Skeletal muscle tissue (tissue), 4 donors: ENCODE measurements around the gene IL23A. TPM values are rescaled to one million over a fixed set of nuclear protein-coding genes. Genes with fewer than 3 reads are reported as not detected.

ENCODE experiments used
- H3K27ac ChIP-seq: one replicate; pipeline ENCODE4 v1.7.0; 2013; ENCODE audit warnings: mild to moderate bottlenecking, low read depth, low read length, inconsistent platforms
- H3K27me3 ChIP-seq, 3 donors: one replicate each; pipeline ENCODE4 v1.7.0; 2013; ENCODE audit warnings: low read length in 3 of 3; ENCODE audit not compliant: control insufficient read depth in 3 of 3, insufficient read depth in 3 of 3
- H3K36me3 ChIP-seq, 3 donors: one replicate each; pipeline ENCODE4 v1.7.0; 2013; ENCODE audit warnings: low read length in 3 of 3; ENCODE audit not compliant: control insufficient read depth in 3 of 3, insufficient read depth in 3 of 3
- H3K4me1 ChIP-seq, 3 donors: one replicate each; pipeline ENCODE4 v1.7.0; 2013; ENCODE audit warnings: low read length in 3 of 3, mild to moderate bottlenecking in 3 of 3; ENCODE audit not compliant: control insufficient read depth in 3 of 3, insufficient read depth in 3 of 3
- H3K4me3 ChIP-seq, 3 donors: one replicate each; pipeline ENCODE4 v1.7.0; 2013; ENCODE audit warnings: low read length in 3 of 3
- H3K9ac ChIP-seq, 3 donors: one replicate each; pipeline ENCODE4 v1.7.0; 2013; ENCODE audit warnings: low read length in 3 of 3, mild to moderate bottlenecking in 3 of 3, moderate library complexity in 2 of 3, low read depth in 1 of 3
- H3K9me3 ChIP-seq, 3 donors: one replicate each; pipeline ENCODE4 v1.7.0; 2013; ENCODE audit warnings: low read length in 3 of 3; ENCODE audit not compliant: control insufficient read depth in 3 of 3
- total RNA-seq: library from RNA; depleted of rRNA; stranded (reverse); fragments of >200 nt; gene quantifications from one replicate; pipeline ENCODE4 v1.2.3, GENCODE V29; 2014
- donor health status: Osteomylitis.

IL23A gene
- total RNA-seq, 1 donor from 2014 or later = not detected

DNA sequence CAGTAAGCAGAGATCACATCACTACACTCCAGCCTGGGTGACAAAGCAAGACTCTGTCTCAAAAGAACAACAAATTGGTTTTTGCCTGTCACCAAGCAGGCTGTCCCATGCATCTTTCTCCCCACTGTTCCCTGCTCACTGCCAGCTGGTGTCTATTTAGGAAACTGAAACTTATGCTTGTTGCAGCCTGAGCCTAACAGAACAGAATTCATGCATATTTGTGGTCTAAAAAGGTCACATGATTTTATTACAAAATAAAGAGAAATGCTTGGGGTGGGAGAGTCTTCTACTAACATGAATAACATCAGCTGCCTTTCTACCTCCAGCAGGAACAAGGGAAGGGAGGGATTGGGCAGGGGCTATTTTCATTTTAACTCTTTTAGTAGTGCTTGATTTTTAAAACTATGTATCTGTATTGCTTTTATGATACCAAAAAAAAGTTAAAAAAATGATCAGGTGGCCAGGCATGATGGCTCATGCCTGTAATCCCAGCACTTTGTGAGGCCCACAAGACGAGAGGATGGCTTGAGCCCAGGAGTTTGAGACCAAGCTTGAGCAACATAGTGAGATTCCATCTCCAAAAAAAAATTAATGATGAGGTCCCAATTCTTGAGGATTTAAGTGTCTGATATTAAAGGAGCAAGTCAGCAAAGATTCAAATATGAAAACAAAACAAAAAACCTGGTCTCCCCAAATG is 20.3 kb downstream of the IL23A start:
- Histone ChIP-seq H3K4me1 (peaks cover 8 to 16% (median 11%) of the 10 kb centered on the region in 3 donors), H3K4me3 (peak overlapping the region; percentile 91 to 96 (median 95)), H3K27me3 (no peaks in the 10 kb centered on the region), H3K9me3 (no peaks in the 10 kb centered on the region), H3K27ac (peak overlapping the region; percentile 90), H3K9ac (peak overlapping the region; percentile 92 to 93 (median 93)), H3K36me3 (peaks cover 23 to 26% (median 24%) of the 10 kb centered on the region in 3 donors)

DNA sequence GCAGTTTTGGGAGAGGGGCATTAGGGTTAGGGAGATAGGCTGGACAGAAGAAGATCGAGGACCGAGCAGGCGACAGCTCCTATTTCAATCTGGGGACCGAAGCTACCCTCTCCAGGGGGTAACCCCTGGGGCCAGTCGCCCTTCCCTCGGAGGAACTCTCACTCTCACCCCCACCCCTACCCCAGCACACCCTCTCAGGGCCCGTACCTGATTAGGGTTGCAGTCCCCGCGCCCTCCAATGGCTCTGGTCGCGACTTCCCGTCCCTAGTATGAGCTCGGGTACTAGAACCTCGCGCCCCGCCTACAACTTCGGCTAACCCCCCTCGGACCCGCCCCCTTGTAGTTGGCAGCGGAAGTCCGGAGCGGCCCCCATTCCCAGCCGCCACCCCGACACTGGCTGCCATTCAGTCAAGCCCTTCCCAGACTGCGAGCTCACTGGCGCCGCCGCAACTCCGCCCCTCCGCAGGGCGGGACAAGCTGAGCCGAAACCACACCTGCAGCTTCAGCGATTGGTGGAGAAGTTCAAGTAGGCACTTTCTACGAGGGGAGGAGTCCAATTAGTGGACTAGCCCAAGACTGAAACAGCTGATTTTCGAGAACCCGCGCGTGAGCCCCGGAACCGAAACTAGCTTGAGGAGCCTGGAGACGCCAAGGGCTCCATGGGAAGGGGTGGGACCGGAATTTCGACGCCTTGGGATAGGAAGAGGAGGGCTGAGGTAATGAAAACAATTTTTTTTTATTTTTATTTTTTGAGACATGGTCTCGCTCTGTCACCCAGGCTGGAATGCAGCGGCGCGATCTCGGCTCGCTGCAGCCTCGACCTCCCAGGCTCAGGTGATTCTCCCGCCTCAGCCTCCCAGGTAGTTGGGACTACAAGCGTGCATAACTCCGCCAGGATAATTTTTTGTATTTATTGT is 21.4 kb downstream of the IL23A start, which contains the start of gene STAT2:
STAT2 (minus strand) TSS at position 257 of the 917 bp plus-strand sequence. CDS start 3,536 bp downstream, outside the sequence.
- Histone ChIP-seq H3K9ac (peak within 1 kb of the TSS; percentile 92 to 93 (median 93)), H3K4me1 (peaks cover 8 to 16% (median 11%) of the 10 kb centered on the region in 3 donors), H3K36me3 (peaks cover 13 to 15% (median 13%) of the 10 kb centered on the region in 3 donors)

DNA sequence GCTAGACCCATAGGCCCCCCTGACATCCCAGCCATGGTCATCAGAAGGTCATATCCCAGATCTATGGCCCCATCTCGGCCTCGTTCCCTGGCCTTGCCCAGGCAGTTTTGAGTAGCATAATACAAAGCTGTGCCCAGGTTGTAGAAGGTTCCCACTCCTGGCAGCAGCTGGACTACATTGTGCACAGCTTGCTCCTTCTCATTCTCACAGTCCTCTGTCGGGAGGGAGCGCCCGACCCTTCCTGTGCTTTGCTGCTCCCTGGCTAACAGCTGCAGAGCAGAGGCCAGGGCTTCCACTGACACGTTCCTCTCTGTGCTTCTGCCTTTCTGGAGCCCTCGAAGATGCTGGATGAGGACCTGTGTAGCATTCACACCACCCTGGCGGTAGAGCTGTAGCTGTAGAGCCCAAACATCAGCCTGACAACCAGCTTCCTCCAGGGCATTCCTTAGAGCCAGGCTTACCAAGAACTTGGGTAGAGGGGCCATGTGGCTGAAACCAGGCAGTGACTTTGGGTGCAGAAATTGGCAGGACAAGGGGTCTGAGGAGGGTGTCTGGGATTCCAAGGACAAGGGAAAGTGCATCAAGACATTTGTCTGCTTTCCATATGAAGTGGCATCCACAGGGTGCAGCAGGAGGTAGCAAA is 22.9 kb downstream of the IL23A start:
- Histone ChIP-seq H3K9ac (no peak overlapping the region), H3K27ac (no peak overlapping the region), H3K4me3 (no peak overlapping the region), H3K27me3 (no peaks in the 10 kb centered on the region), H3K36me3 (peaks cover 0 to under 1% (median 0%) of the 10 kb centered on the region in 3 donors), H3K9me3 (no peaks in the 10 kb centered on the region), H3K4me1 (peaks cover 8 to 16% (median 11%) of the 10 kb centered on the region in 3 donors)

More for the DNA sequence above, 21.4 kb downstream of the IL23A start, which contains the start of gene STAT2:
- Histone ChIP-seq H3K4me3 (peak within 1 kb of the TSS; percentile 91 to 96 (median 95)), H3K9me3 (no peaks in the 10 kb centered on the region), H3K27me3 (no peaks in the 10 kb centered on the region), H3K27ac (peak within 1 kb of the TSS; percentile 90)

DNA sequence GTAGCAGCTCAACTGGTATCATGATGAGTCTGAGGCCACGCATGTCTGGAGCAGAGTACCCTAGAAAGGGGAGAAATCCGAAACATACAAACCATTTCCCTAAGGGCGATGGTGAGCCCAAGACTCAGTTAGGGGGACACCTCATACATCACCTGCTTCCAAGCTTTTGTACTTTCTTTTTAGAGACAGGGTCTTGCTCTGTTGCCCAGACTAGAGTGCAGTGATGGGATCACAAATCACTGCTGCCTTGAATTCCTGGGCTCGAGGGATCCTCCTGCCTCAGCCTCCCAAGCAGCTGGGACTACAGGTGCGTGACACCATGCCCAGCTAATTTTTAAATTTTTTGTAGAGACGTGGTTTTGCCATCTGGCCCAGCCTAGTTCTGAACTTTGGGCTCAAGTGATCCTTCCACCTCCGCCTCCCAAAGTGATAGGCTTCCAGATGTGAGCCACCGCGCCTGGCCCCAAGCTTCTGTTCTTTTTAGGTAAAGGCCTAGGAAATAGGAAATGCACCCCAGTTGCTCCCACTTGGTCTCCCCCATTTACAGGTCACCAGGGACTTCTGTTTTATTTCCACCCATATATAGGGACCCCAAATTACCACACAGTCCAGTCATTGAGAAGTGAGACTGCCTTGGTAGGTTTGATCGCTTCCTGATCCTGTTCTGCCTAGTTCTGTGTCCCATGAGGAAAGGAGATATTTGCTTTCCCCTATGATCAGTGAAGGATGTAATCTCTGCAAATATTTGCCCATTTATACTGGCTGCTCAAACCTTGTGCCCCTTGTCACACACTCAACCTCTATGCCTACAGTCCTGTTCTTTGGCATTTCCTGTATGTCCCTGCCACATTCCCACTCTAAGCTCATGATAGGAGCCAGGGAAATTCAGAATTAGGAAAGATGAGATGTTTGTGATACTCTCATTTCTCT is 23.7 kb downstream of the IL23A start, which contains the start of gene APOF:
APOF (minus strand) TSS at position 728 of the 930 bp plus-strand sequence; CDS start at position 616, 112 bp downstream.
- no peak within 1 kb of the TSS for H3K4me3 ChIP-seq
- no peaks in the 10 kb centered on the region for H3K36me3 ChIP-seq
- H3K27me3 ChIP-seq = no peaks in the 10 kb centered on the region
- H3K9ac ChIP-seq = no peak within 1 kb of the TSS
- H3K27ac ChIP-seq = no peak within 1 kb of the TSS
- H3K9me3 ChIP-seq = no peaks in the 10 kb centered on the region
- H3K4me1 ChIP-seq = peaks cover 8 to 16% (median 11%) of the 10 kb centered on the region in 3 donors

DNA sequence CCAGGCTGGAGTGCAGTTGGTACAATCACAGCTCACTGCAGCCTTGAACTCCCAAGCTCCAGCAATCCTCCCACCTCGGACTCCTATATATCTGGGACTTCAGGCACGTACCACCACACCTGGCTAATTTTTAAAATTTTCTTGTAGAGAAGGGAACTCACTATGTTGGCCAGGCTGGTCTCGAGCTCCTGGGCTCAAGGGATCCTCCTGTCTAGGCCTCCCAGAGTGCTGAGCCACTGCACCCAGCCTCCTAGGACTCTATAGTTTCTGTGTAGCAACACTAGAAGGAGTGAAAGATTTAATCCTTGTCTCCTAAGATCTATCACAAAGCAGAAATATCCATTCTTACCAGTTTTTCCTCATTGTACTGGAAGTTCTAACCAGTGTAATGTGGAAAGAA is 28.3 kb downstream of the IL23A start:
- H3K9me3 ChIP-seq = no peaks in the 10 kb centered on the region
- no peak overlapping the region for H3K27ac ChIP-seq
- no peaks in the 10 kb centered on the region for H3K27me3 ChIP-seq
- no peaks in the 10 kb centered on the region for H3K4me1 ChIP-seq
- no peak overlapping the region for H3K9ac ChIP-seq
- H3K4me3 ChIP-seq = no peak overlapping the region
- H3K36me3 ChIP-seq = no peaks in the 10 kb centered on the region

DNA sequence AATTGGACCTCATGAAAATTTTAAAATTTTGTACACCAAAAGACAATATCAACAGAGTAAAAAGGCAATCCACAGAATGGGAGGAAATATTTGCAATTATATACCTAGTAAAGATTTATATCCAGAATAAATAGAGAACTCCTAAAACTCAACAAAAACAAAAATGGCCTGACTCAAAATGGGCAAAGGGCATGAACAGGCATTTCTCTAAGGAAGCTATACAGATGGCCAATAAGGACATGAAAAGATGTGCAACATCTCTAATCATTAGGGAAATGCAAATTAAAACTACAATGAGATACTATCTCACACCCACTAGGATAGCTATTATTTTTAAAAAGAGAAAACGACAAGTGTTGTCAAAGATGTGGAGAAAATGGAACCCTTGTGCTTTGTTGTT is 34.8 kb downstream of the IL23A start:
- H3K4me1 ChIP-seq = no peaks in the 10 kb centered on the region
- no peaks in the 10 kb centered on the region for H3K36me3 ChIP-seq
- H3K9me3 ChIP-seq = no peaks in the 10 kb centered on the region
- H3K4me3 ChIP-seq = no peak overlapping the region
- no peak overlapping the region for H3K27ac ChIP-seq
- H3K9ac ChIP-seq = no peak overlapping the region
- no peaks in the 10 kb centered on the region for H3K27me3 ChIP-seq

DNA sequence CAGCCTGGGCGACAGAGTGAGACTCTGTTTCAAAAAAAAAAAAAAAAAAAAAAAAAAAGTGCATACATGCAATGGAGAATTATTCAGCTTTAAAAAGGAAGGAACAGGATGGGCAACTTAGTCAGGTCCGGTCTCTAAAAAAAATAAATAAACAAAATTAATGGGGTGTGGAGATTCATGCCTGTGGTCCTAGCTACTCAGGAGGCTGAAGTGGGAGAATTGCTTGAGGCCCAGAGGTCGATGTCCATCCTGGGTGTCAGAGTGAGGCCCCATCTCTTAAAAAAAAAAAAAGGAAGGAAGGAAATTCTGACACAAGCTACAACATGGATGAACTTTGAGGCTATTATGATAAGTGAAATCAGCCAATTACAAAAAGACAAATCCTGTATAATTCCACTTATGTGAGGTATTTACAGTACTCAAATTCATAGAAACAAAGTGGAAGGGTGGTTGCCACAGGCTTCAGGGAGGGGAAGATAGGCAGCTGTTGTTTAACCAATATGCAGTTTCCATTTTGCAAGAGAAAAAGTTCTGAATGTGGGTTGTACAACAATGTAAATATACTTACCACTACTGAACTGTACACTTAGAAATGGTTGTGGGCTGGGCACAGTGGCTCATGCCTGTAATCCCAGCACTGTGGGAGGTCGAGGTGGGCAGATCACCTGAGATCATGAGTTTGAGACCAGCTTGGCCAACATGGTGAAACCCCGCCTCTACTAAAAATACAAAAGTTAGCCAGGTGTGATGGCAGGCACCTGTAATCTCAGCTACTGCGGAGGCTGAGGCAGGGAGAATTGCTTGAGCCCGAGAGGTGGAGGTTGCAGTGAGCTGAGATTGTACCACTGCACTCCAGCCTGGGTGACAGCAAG is 36.3 kb downstream of the IL23A start:
- H3K9ac ChIP-seq = no peak overlapping the region
- H3K27me3 ChIP-seq = no peaks in the 10 kb centered on the region
- no peak overlapping the region for H3K4me3 ChIP-seq
- H3K4me1 ChIP-seq = no peaks in the 10 kb centered on the region
- no peak overlapping the region for H3K27ac ChIP-seq
- no peaks in the 10 kb centered on the region for H3K36me3 ChIP-seq
- H3K9me3 ChIP-seq = no peaks in the 10 kb centered on the region

DNA sequence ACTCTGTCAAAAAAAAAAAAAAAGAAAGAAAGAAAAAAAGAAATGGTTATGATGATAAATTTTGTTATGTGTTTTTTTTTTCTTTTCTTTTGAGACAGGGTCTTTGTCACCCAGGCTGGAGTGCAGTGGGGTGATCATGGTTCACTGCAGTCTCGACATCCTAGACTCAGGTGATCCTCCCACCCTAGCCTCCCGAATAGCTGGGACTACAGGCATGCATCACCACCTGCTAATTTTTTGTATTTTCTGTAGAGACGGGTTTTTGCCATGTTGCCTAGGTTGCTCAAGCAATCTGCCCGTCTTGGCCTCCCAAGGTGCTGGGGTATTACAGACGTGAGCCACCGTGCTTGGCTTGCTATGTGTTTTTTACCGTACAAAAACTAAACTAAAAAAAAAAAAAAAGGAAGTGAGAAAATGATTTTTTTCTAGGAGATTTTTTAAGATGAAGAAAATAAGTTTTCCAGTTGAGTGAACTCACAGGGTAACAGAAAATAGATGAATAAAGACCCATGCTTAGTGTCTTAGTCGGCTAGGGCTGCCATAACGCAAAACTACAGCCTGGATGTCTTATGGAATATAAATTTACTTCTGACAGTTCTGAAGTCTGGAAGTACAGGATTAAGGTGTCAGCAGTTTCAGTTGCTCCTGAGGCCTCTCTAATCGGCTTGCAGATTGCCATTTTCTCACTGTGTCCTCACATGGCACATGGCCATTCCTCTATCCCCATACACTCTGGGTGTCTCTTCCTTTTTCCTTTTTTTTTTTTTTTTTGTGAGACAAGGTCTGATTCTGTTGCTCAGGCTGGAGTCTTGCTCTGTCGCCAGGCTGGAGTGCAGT is 37.1 kb downstream of the IL23A start:
- Histone ChIP-seq H3K9me3 (no peaks in the 10 kb centered on the region), H3K27ac (no peak overlapping the region), H3K4me3 (no peak overlapping the region), H3K27me3 (no peaks in the 10 kb centered on the region), H3K36me3 (no peaks in the 10 kb centered on the region), H3K4me1 (no peaks in the 10 kb centered on the region), H3K9ac (no peak overlapping the region)
